Fibroblast of peridontal ligament (primary cell): Measurements from ENCODE around the gene MYF5.

Experiments used
- DNase-seq: peaks from one replicate; pipeline ENCODE4 v3.0.0-alpha.2; 2010; ENCODE audit errors: extremely low read depth

Gene MYF5

DNA sequence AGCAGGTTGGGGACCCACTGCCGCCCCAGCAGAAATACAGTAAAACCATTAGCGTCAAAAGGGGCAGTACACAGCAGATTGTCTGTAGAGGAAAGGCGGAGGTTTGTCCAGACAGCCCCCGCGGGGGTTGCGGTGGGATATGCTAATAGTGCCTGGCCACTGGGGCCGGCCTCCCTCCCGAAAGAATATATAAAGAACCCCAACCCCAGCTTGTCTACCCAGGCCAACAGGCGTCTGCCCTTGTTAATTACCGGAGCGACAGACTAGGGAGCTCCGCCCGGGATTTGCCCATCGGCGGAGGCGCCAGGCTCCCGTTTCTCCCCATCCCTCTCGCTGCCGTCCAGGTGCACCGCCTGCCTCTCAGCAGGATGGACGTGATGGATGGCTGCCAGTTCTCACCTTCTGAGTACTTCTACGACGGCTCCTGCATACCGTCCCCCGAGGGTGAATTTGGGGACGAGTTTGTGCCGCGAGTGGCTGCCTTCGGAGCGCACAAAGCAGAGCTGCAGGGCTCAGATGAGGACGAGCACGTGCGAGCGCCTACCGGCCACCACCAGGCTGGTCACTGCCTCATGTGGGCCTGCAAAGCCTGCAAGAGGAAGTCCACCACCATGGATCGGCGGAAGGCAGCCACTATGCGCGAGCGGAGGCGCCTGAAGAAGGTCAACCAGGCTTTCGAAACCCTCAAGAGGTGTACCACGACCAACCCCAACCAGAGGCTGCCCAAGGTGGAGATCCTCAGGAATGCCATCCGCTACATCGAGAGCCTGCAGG is at the start of gene MYF5:
TSS of gene MYF5 (plus strand) at position 217 of the 774 bp plus-strand sequence. CDS start at position 369, 152 bp downstream.
- DNase-seq: no peak

DNA sequence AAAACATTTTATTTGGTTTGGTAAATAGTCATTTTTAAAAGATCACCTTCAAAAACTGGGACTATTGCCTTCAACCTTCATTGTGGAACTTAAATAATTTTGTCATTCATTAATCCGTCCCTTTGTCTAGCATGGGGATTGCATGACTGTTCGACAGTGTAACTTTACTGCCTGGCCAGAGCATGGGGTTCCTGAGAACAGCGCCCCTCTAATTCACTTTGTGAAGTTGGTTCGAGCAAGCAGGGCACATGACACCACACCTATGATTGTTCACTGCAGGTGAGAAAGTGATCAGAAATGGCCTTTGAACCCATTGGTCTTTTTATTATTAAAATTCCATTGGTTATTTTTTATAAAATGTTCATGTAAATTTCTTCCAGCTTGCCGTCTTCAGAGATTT is 46.5 kb upstream of the MYF5 start:
- DNase-seq: no peak

- peak; percentile 59 for DNase-seq
Observed at GRCh38 chr12:80676042-80676636, 40.6 kb upstream of the MYF5 start.

DNA sequence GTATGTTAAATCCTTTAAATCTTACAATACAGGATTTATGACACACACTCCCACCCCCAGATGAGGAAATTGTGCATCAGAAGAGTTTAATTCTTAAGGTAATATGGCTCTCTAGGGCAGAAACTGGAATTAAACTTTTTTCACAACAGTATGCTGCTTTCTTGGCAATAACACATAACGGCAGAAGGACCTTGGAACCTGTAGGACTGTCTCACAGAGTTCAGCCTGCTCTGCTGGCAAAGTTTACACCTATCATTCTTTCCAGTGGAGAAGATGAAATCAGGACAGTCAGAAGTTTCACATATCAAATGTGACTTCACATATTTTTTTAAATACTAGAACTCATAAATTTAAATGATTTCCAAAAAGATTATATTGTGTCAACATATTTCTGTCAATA is 39.9 kb upstream of the MYF5 start:
- no peak for DNase-seq

- DNase-seq: no peak
Observed at GRCh38 chr12:80677994-80678393, 38.7 kb upstream of the MYF5 start.

- no peak for DNase-seq
Observed at GRCh38 chr12:80679346-80680131, 37.2 kb upstream of the MYF5 start.

DNA sequence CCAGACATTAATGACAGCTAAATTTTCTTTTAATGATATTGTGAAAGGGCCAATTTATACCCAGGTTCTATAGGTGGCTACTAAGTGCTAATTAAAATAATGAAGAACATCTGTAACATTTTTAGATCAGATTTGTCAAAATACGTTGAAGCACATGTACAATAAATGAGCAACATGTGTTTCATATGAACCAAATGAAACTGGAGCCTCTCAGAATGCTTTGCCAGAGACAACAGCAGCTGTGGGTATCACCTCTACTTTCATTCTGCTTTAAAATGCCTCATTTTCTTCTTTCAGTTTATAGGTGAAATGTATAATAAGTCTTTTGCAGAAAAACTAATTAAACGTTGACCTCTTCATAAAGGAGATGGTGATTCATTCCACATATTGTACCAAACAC is 35.4 kb upstream of the MYF5 start:
- peak; percentile 41 for DNase-seq

DNA sequence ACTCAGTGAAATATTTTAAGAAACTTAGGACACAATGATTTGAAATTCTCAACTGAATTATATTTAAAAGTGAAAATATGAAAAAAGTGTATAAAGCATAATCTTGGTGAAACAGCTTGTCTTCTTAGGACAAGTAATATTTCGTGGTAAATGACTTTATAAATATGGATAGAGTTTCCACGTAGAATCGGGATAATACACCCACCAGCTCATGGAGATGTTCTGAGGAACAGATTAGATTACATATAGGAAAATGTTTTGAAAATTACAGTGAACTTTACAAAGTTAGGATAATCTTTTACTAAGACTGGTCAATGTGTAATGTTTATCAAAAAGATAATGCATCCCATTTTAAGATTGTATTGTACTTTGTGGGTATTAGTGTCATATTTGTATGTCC is 34.9 kb upstream of the MYF5 start:
- DNase-seq: no peak

- DNase-seq: no peak
Observed at GRCh38 chr12:80684077-80684495, 32.6 kb upstream of the MYF5 start.

GRCh38 chr12:80690090-80690489 is 26.6 kb upstream of the MYF5 start:
- DNase-seq: no peak

DNA sequence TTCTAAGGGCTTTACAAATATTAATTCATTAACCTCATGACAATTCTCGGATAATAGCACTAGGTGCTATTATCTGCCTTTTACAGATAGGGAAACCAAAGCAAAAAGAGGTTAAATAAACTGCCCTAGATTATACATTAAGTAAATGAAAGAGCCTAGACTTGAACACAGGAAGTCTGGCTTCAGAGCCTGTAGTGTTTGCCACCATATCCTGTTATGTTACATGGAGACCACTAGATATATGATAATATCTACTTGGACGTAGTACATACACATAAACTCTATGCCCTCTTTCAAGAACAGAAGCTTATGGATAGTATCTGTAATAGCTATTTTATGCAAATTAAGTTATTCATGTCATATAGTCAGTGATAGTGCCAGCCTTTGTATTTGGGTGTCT is 26.2 kb upstream of the MYF5 start:
- DNase-seq: no peak

DNA sequence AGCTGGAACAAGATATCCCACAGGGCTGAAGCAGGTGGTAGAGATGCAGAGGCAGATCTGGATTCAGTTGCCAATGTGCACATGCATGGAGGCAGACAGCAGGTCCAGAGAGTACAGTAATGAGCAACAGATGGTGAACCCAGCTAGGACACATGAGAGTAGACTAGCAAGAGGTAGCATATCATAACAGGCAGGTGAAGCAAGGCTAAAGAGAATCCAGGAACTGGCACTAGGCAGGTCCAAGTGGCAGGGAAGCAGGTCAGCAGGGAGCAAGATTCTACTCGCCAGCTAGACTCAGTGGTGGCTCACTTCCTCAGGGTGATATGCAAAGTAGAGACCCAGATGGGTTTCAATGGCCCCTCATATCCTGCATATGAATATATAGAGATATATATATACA is 24.6 kb upstream of the MYF5 start:
- no peak for DNase-seq

- no peak for DNase-seq
Observed at GRCh38 chr12:80697270-80697887, 19.3 kb upstream of the MYF5 start.

DNA sequence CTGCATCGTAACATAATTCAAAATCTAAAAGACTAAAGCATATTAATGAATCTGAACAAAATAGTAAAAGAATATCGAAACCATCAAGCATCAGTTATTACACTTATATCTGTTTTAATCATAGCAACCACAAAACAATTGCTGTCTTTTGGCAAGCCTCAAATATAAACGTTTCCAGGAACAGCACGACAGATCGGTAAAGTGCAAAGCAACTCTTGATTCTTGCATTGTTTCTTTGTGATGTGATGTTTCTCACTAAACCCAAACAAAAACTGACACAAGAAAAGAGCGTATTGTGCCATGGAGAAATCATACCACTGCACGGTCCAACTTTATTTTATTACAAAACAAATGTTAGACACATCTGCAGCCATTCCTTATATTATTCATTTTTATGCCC is 18.5 kb upstream of the MYF5 start:
- no peak for DNase-seq

DNA sequence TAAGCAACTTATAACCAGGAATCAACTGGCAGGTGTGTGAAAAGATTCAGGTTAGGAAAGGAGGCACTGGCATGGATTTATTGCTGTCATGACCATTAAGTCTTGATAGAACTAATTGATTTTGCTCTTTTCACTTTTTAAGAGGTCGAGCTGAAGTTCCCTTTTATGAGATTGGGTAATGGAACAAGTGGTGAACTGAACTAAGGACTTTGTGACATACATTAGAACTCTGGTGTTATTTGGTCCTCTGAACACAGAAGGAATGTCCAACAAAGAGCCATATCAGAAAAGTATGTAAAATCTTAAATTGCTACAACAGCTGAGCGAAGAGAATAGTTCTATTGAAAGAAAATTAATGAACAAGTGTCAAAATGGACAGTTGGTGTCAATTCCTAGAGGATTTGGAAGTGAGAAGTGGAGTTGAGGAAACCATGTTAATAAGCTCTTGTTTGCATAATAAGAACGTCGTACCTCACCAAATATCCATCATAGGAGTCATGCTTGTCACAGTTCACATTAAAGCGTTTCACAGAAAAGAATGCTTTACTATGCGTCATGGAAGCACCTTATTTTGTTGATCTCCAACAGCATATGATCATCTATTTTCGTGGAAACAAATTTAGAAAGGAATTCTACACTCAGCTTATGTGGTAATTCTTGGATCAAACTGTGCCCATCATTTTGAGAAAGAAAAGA is 17.7 kb upstream of the MYF5 start:
- no peak for DNase-seq

DNA sequence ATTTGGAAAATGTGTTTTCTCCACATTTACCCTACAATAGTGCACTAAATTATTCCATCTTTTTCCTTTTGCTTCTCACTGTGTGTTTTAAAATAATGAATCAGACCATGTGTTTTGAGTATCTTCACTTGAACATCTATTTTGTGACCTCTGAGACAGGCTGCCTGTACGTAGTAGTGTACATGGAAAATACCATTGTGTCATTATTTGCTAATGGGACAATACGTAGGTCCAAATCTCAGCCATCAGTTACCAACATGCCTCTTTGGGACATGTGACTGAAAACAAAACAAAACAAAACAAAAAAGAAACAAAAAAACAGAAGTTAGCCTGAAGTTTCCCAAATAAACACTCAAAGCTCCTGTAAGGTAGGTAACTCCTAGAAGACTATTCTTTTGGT is 16.4 kb upstream of the MYF5 start:
- no peak for DNase-seq

DNA sequence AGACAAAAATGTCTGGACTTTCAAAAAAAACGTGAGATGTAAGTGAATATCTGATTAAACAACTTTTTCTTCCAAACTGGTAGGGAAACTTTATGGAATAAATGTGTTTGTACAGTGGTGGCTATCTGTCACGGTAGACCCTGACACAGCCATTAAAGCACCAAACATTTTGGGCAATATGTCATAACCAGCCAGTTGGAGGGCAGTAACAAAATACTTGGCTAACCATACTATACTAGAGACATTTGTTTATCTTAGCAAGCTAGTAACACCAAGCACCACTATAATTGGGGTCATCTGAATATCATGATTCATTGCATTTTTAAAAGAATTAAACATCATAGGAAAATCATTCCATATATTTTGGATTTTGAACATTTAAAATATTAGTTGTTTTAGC is 15.3 kb upstream of the MYF5 start:
- DNase-seq: peak; percentile 56

DNA sequence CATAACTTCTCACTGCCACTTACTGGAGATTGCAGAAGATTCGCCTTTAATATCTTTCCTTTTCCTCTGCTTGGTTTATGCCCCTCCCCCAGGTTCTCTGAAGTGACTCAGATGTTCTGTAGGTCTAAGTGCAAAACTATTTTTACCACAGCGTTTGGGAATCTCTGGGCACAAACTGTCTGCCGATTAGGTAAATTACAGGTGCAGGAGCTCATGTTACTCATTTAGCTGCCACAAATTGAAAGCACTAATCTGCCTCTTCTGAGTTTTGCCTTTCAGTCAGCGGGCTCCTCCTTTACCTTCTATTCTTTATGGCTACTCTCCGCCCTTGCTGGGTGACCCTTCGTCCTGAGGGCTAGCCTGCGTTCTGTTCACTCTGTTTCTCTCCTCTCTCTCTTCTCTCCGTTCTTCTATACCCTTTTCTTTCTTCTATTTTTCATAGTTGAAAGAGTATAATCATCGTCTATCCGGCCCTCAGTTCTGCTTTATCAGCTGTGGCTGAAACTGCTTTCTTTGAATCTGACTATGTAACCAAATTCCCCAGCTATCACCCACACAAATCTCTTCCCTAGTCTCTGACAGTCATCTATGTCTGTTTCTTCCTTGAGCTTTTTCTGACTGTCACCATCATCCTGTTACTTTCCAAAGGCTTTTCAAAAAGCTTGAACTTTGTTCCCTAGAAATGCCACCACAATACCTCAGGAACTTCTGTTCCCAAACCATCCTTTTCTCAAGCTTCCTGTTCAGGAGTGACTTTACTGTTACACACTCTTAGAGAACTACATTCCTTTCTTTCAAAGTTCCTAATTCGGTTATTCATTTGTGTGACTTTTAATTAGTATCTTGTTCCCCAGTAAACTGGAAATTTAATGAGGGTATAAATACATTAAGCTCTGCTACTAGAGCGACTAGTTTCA is 13.6 kb upstream of the MYF5 start:
- peak; percentile 49 for DNase-seq

DNA sequence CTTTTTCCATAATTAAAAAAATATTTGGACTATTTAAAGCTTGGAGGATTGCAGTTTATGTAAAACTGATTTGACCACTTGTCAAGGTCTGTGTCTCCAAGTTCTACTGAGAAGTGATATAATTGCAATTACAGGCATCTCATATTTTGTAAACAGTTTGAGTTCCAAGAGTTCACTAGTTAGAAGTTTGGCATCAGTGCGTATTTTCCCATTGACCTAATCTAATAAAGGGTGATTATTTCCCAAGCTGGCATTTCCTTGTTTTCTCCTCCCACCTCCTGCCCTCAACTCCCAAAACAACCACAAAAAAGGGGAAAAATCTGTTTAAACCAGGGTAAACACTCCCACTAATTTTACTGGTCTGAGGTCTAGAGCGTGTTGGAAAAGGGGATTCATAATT is 12.3 kb upstream of the MYF5 start:
- DNase-seq: no peak

GRCh38 chr12:80707126-80707829 is 9.4 kb upstream of the MYF5 start, which contains the start of gene MYF6:
Gene MYF6, plus strand, starts transcription at chr12:80707634. Its CDS starts 86 bp downstream, at chr12:80707720.
- DNase-seq: no peak
